NCI-H446 (cell line): ENCODE data around the gene PPP1R37.

Experiments
- DNase-seq, 2 experiments: peaks; one replicate each; lab custom pipeline; 2025; lab: John Stamatoyannopoulos, UW

PPP1R37 gene

DNA sequence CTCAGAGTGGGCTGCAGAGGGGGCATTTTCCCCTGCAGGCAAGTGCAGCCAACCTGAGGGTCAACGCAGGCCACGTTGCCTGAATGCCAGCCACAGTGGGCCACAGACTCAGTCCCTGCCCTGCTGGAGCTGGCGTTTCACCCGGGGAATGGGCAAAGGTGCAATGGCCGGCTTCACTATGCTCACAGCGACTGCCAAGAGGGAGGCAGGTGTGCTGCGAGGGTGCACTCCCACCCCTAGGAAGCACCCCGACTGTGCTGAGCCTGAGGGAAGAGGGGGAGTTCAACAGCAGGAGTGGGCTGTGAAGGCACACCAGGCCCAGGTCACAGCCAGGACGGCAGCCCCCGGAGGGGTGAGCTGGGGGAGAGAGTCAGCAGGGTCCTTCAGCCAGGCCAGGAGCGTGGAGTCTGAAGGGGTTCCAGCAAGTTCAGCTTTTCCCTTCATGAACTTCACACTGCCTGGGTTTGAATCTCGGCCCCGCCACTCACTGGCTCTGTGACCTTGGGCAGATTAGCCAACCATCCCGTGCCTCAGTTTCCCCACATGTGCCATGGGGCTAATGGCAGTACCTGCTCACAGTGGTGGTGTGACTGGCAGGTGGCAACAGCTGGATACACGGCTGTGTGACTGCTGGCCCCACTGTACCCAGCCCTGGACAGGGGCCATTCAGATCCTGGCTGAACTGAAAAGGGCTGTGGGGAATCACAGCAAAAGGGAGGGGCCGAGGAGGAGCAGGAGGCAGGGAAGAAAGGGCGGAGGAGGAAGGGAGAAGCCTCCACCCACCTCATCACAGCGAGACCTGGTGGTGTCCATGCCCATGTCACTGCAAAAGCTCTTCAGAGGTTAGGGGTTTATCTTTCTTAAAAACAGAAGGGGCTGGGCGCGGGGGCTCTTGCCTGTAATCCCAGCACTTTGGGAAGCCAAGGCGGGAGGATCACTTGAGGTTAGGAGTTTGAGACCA is 77.4 kb downstream of the PPP1R37 start:
- DNase-seq, result no peak

DNA sequence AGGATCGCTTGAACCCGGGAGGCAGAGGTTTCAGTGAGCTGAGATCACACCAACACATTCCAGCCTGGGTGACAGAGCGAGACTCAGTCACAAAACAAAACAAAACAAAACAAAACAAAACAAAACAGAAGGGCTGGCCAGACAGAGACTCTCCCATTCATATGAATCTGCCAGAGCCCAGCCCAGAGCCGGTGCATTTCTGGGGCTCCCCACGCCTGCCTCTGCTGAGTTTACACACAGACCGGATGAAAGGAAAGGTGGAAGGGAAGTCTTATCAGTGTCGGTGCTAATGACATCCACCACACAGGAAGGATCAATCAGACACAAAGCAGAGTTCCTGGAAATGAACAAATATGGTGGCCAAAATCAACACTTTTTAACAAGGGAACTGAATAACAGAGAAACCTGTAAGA is 78.2 kb downstream of the PPP1R37 start:
- DNase-seq, result no peak

DNA sequence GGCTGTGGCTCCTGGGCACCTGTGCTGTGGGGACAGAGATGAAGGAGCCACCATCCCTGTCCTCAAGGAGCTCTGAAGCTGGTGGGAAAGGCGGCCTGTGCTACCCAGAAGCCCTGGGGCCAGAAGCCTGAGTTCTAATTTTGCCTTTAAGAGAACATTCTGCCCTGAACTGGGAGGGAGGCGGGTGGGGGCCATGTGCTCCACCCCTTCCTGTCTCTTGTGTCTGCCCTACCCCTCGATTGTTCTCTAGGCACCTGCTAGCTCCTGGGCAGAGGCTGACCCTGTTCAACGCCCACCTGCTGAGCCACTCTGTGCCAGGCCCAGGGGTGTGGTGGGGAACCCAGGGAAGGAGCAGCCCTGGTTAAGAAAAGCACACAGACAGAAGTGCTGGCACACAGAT is 79.2 kb downstream of the PPP1R37 start:
- DNase-seq, result no peak

DNA sequence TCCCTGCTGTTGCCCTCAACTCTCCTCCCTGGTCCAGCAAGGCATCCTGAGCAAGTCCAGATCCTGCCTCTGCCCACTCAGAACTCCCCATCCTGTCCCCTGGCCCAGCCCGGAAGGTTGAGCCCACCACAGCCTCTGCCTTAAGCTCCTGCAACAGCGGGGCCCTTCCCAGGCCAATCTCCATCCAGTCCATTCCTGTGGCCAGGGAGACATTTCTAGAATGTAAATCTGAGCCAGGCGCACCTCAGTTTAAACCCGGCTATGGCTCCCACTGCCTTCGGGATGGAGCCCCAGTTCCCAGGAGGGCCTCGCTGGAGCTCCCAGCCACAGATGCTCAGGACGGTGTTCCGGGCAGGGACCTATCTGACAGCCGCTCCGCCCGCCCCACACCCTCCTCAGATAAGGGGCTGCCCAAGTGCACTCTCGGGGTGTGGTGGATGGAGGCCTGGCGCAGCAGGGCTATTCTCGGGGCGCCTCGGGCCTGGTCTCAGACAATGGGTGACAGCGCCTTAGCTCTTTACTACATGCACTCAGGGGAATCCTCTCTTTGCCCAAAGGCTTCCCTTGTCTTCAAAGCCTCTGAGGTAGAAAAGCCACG is 79.7 kb downstream of the PPP1R37 start:
- DNase-seq, result no peak

DNA sequence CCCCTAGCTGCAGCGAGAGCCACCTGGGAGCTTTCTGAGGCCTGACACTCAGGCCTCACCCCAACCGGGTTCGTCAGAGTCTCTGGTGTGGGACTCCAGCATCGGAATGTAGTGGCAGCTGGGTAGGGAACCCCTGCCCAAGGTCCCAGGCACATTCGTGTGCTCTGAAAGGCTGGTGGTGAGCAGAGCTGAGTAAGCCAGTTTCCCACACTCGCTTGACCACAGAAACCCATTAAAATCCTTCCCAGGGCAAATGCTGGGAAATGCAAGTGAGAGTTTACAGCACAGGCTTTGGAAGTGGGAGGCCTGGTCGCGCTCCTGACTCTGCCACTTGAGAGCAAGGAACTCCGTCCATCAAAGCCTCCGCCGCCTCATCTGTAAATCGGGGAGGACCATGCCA is 80.8 kb downstream of the PPP1R37 start:
- DNase-seq, result no peak

DNA sequence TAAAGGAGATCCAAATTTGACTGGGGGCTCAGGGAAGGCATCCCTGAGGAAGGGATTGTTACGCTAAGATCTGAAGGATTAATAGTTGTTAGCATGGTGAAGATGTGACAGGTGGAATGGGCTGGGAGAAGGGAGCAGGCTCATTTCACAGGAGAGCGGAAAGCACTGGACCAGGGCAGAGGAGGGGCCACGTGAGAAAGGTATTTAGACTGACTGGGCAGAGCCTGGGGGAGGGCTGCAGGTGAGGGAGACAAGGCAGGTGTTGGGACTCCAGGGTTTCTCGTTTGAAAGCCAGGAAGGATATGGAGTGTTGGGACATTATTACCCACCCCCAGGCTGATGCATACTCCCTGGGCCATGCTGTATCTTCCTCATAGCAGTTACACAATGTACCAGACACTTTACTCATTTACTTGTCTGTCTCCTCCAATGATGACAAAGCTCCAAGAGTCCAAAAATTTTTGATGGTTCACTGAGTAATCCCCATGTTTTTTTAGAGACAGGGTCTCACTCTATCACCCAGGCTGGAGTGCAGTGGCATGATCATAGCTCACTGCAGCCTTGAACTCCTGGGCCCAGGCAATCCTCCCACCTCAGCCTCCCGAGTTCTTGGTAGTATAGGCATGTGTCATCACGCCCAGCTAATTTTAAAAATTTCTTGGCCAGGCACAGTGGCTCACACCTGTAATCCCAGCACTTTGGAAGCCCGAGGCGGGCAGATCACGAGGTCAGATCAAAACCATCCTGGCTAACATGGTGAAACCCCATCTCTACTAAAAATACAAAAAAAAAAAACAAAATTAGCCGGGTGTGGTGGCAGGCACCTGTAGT is 82.8 kb downstream of the PPP1R37 start:
- no peak for DNase-seq

DNA sequence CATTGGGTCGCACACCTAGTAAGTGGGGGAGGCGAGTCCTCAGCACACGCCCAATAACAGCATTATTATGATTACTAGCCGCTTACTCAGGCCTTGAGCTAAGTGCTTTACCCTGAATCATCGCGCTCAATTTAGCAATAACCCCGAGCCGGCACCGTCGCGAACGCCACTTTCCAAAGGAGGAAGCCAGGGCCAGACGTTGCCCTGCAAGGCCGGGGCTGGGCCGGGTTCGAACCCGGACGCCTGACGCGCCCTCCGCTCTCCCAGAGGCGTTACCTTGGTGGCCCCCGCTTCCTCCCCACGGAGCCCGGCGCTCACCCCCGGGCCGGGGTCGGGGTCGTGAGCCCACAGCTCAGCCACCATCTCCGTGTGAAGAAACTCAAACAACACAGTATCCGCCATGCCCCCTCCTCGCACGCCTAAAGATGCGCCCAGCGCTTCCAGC is 84.9 kb downstream of the PPP1R37 start, which contains the start of gene TRAPPC6A:
Gene TRAPPC6A, minus strand, starts transcription at position 421 of the 445 bp plus-strand sequence. Its CDS starts 19 bp downstream, at position 402.
- DNase-seq, result no peak

DNA sequence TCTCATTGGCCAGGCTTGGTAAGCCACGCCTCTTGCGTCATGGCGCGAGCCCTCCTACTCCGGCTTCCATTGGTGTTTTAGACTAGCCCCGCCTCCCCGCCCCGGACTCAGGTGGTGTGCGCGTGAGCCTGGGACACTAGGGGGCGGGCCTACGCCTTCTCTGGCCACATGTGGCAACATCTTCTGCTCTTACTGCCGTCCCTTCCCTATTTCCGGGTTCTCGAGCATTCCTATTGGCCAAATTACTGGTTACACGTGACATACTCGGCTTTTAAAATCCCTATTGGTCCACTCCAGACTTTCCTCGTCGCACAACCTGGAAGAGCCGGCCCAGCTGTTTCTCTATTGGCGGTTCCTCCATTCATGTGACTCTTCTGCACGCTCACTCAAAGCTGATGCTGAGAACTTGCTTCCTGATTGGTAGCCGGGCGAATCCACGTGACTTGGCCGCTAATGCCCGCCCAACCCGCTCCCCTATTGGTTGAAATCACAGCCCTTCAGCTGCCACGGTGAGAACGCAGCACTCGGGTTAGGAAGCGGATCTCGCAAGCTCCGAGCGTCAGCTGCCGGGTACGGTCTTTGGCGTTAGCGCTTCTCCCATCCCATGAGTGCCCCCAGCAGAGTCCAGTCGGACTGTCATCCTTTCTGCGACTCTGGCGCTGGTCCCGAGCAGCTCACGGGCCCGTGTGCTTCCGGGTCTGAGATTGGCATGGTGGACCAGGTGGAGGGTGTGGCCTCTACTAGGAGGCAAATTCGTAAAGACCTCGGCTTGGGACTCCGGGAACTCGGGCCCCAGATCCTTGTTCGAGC is 85.5 kb downstream of the PPP1R37 start, which contains the start of gene BLOC1S3:
Gene BLOC1S3, plus strand, starts transcription at position 523 of the 810 bp plus-strand sequence. CDS start 513 bp downstream, outside the sequence.
- peak; percentile 99 to 100 for DNase-seq

DNA sequence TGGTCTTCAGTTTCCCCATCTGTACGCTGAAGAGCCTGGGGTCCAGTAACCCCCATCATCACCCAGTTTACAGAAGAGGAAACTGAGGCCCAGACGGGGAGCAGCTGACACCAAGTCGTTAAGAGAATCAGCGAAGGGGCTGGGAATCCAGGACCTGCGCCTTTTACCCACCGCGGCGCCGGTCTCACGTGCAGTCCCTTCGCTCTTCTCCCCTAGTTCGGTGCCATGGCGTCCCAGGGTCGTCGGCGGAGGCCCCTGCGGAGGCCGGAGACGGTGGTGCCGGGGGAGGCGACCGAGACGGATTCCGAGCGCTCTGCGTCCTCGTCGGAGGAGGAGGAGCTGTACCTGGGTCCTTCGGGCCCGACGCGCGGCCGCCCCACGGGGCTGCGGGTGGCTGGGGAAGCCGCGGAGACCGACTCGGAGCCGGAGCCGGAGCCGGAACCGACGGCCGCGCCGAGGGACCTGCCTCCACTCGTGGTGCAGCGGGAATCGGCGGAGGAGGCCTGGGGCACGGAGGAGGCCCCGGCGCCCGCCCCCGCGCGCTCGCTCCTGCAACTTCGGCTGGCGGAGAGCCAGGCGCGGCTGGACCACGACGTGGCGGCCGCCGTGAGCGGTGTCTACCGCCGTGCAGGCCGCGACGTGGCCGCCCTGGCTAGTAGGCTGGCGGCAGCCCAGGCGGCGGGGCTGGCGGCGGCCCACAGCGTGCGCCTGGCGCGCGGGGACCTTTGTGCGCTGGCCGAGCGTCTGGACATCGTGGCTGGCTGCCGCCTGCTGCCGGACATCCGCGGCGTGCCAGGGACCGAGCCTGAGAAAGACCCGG is 86.3 kb downstream of the PPP1R37 start:
- peak in 1 of 2 experiments; percentile 34 for DNase-seq

DNA sequence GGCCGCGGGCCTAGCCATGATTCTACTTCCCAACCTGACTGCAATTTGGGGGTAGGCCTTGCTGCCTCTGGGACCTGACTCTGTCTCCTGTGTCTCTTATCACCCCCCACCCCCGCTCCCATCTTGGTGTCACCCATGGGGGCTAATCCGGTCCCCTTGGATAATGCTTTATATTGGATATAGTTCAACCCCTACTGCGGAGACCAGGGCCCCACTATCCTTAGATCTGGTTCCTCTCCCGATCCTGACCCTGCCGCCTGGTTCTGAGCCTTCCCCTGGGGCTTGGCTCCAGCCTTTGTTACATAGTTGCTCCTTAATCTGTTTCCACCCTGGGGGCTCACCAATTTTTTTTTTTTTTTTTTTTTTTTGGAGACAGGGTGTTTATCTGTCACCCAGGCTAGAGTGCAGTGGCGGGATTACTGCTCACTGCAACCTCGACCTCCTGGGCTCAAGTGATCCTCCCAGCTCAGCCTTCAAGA is 87.0 kb downstream of the PPP1R37 start:
- DNase-seq, result no peak

DNA sequence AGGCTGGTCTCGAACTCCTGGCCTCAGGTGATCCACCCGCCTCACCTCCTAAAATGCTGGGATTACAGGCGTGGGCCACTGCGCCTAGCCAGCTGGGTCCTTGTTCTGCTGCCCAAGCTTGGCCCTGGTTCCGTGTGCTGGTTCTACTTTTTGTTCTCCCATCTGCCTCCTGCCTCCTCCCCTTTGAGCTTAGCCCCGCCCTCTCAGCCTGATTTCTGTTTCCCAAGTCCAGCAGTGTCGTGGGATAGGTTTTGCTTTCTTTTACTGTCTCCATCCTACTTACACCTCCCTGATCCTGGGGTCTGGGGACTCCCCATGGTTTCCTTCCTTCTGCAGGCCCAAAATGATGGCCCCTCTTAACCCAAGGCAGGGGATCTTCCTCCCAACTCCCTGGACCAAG is 88.0 kb downstream of the PPP1R37 start:
- no peak for DNase-seq

DNA sequence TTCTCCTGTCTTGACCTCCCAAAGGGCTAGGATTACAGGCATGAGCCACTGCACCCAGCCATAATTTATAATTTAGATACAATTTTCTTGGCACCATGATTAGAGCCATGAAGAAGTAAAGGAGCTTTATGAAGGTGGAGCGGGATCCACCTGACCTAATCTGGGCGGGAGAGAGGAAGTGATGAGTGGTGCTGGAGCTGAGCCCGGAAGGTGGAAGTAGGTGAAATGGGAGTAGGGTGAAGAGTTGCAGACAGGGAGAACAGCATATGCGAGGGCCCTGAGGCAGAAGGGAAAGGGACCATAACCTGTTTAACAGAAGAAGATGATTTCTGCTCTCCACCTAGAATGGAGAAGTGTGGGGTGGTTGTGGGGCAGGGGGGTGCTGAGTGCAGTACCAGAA is 89.8 kb downstream of the PPP1R37 start:
- no peak for DNase-seq

DNA sequence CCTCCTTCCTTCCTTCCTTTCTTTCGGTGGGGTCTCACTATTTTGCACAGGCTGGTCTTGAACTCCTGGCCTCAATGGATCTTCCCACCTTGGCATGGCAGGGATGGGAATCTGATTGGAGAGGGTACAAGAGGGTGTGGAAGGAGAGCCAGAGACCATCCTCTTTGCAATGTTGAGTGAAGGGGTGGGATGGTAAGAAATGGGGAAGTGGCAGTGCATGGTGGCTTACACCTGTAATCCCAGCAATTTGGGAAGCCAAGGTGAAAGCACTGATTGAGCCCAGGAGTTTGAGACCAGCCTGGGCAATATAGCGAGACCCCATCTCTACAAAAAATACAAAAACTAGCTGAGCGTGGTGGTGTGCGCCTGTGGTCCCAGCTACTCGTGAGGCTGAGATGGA is 91.1 kb downstream of the PPP1R37 start:
- DNase-seq, result no peak

DNA sequence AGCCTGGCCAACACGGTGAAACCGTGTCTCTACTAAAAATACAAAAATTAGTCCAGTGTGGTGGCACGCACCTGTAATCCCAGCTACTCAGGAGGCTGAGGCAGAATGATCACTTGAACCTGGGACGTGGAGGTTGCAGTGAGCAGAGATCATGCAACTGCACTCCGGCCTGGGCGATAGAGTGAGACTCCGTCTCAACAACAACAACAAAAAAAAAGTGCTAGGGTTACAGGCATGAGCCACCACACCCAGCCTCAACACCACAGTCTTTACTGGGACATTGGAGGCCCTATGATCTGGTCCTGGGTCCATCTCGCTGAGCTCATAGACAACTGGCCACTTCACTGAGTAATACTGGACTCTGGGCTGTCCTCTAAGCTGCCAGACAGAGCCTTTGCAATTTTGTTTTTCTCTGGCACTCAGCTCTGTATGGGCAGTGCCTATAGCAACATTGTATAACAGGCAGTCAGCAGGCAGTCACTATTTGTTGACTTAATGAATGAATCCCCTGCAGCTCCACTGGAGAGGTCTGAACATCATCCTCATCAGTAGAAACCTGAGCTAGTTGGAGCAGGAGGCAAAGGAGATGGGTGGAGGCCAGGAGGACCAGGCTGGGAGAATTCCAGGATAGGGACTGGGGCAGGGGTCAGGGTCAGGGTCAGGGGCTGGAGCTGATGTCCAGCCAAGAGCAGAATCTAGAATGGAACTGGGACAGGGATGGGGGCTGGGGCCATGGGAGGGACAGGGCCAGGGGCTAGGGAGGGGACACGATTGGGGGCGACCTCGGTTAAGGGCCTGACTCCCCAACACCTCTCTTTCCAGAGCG is 93.7 kb downstream of the PPP1R37 start:
- no peak for DNase-seq

DNA sequence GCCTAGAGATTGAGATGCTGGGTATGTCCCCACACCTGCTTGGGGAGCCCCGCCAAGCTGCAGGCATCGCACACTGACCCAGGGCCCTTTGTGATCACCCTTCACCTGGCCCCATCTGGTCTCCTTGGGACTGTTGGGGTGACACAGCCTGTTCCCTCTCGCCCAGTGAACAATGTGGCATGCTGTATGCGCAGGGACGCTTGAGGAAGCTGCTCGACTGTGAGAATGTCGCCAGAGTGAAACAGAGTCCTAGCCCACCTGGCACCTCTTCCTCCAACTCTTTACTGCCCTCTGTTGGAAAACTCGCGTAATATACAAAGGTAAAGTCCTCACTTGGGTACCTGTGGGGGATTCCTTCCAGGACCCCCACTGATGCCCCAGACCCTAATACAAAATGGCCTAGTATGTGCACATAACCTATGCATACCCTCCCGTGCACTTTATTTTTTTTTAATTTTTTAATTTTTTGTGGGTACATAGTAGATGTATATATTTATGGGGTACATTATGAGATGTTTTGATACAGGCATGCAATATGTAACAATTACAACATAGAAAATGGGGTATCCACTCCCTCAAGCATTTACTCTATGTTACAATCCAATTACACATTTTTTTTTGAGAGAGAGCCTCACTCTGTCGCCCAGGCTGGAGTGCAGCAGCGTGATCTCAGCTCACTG is 94.6 kb downstream of the PPP1R37 start:
- DNase-seq, result peak in 1 of 2 experiments; percentile 39

DNA sequence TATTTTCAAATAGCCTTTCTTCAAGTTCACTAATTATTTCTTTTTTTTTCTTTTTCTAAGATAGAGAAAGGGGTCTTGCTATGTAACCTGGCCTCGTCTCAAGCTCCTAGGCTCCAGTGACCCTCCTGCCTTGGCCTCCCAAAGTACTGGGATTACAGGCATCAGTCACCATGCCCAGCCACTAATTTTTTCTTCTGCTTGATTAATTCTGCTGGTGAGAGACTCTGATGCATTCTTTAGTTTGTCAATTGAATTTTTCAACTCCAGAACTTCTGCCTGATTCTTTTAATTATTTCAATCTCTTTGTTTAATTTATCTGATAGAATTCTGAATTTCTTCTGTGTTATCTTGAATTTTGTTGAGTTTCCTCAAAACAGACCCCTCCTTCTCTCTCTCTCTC is 97.0 kb downstream of the PPP1R37 start:
- DNase-seq, result no peak

DNA sequence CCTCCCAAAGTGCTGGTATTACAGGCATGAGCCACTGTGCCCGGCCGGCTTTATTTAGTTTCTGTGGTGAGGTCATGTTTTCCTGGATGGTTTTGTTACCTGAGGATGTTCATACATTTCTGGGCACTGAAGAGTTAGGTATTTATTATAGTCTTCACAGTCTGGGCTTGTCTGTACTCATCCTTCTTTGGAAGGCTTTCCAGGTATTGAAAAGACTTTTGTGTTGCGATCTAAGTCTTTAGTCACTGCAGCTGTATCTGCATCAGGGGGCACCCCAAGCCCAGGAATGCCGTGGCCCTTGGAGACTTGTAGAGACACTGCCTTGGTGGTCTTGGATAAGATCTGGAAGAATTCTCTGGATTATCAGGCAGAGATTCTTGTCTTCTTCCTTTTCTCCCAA is 98.4 kb downstream of the PPP1R37 start:
- DNase-seq, result no peak

DNA sequence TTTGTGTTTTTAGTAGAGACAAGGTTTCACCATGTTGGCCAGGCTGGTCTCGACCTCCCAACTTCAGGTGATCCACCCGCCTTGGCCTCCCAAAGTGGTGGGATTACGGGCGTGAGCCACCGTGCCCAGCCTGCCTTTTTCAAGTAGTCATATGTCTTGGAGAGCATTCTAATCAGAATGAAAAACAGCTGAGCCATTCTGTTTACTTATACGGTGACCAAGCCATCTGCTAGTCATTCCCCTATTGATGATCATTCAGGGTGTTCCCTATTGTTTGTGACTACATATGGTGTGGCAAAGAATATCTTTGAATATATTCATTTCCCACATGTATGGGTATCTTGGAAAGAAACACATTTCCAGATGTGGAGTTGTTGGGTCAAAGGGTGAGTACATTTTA is 102.8 kb downstream of the PPP1R37 start:
- no peak for DNase-seq
